Measurements from ENCODE around the gene MKKS.

- TF ChIP-seq EZH2 (IDR thresholded peaks at IDR 0.05; ENCODE audit: borderline replicate concordance, low read depth, low read length, severe bottlenecking) (no peak), CTCF (IDR thresholded peaks at IDR 0.05; ENCODE audit: borderline replicate concordance, extremely low read depth, low read length, poor library complexity, severe bottlenecking) (no peak)
Measured at GRCh38 chr20:10379761-10380160, 54.3 kb downstream of the MKKS start.
